GM19467 (cell line): ENCODE data around the gene CCDC146.
"Not testable (repeated sequence)": the region's sequence is repeated elsewhere in the genome, so short reads cannot be mapped to it uniquely, and the experiment has no call there.

Experiments
- ATAC-seq: cut with Tn5 transposase; IDR thresholded peaks from one replicate; pipeline ENCODE4 v1.9.1; 2021; ENCODE audit warnings: mild to moderate bottlenecking, moderate library complexity; ENCODE audit not compliant: unreplicated experiment

CCDC146 gene

DNA sequence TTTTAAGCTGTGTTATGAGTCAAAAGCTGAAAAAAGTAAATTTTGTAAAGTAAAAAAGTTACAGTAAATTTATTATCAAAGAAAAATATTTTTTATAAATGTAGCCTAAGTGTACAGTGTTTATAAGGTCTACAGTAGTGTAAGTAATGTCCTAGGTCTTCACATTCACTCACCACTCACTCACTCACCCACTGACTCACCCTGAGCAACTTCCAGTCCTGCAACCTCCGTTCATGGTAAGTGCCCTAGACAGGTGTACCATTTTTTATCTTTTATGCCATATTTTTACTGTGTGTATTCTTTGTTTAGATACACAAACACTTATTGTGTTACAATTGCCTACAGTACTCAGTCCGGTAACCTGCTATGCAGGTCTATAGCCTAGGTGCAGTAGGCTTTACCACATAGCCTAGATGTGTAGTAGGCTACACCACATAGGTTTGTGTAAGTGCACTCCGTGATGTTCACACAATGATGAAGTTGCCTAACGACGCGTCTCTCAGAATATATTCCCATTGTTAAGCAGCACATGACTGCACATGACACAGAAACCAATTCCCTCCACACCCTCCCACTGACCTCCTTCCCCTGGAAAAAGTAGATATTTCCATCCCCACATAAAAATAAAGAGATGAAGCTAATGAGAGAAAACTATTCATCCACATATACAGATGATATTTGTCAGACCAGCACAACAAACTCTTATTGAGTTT, 122.0 kb downstream of the CCDC146 start:
- ATAC-seq: no peak

DNA sequence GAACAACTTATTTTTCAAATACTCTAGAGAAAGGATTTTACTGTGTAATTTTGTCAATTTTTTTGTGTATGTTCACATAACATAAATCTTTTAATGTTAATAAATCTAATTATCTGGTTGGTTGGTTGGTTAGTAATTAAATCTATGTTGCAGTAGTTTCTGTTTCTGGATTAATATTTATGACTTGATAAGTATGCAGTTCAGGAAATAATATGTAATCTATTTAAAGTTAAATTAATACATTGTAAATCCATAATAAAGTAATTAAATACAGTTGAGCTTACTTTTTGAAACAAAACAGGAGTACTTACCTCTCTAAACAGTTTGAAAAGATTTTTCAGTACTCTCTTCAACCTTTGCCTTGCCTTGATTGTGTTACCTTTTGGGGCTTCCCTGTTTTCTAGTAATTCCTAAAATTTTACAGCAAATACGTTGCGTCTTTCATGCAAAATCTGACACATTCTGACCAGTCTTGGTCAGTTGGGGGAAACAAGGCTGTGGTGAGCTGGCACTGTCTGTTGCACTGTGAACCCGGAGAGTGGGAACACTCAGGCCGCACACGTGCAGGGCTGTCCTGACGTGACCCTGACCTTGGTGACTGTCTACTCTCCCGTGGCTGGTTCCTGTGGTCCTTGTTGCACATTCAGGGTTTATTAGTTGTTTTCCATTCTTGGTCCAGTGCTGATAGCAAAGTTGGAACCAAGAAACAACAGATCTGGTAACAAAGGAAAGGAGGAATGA, 122.8 kb downstream of the CCDC146 start:
- no peak for ATAC-seq

DNA sequence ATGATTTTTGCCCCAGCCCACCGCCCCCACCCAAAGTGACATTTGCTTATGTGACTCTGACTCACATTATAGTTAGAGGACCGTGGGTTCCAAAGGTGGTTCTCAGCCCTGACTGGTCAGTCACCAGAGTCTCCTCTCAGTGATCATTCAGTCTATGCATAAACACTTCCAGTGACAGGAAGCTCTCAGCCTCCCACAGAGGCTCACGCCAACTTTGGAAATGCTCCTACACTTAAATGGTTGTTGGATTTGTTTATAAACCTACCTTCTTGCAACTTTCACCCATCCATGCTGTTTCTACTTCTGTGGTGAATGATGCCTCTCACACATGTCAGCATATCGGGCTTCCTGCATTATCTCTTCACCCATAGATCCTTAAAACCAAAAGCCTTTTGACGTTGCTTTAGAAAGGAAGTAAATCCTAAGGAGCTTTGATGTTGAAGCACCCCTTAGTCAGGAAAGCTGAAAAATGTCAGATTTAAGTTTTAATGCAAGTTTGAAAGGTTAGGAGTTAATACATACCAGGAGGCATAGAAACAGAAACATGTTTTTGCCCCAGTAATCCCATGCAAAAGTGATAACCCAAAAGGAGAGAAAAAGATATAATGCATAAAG, 123.7 kb downstream of the CCDC146 start:
- ATAC-seq: no peak

DNA sequence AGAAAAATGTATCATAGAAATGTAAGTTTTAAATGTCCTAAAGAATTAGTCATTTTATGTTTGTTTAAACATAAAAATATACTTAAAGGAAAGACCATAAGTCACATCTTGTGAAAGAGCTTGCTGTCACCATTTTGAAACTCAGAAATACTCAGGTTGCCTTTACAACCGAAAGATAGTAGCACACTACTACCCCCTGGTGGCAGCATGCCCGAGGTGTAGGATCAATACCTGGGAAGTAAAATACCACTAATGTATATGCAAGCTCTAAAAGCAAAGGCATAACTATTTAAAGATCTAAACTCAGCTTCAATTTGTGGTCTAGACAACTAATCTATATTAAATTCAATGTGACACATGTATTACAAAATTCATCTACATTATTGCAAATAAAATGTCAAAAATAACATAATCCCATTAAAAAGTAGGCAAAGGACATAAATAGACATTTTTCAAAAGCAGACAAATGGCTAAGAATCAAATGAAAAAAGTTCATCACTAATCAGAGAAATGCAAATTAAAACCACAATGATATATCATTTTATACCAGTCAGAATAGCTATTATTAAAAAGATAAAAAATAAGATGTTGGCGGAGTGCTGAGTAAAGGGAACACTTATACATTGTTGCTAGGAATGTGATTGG, 124.9 kb downstream of the CCDC146 start:
- ATAC-seq: peak; percentile 71

DNA sequence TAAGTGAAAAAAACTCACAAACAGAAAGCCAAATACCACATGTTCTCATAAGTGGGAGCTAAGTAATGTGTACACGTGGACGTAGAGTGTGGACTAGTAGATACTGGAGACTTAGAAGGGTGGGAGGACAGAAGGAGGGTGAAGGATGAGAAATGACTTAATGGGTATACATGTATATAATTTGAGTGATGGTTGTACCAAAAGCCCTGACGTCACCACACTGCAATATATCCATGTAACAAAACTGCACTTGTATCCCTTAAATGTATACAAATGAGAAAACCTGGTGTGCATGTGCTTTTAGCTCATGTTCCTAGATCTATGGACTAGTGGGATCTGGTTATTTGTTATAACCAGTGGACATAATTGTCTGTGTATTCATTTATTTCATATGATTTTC, 125.7 kb downstream of the CCDC146 start:
- ATAC-seq: no peak

DNA sequence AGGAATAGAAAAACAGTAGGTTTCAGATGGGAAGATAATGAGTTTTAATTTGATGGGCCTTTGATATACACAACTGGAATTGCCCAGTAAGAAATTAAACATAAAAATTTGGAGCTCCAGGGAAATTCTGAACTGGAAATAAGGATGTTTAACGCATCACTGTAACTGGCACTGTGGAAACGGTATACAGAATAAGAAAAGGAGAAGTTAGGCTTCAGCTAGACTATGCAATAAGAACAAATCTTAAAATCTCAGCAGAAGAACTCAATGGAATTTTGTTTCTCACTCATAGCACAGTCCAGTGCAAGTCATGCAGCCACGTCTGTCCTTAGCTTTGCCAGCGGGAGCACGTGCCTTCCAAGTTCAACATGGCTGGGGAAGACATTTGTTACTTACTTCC, 130.1 kb downstream of the CCDC146 start:
- no peak for ATAC-seq

DNA sequence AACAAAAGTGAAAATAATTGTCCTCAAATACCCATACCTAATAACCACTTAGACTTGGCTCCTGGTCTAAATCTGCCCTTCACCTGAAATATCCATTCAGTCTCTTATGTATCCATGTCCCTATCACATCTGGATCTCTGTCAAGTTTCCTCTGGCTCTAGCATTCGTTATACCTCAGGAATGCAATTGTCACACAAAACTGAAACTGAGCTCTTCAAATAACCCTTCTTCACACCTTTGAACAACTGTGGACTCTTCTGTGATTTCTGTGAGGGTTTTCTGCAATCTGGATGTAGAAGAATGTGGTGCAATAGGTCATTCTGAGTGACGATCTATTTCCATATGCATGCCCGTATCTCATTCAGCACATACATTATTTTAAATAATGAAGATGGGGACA, 130.7 kb downstream of the CCDC146 start:
- ATAC-seq: no peak

DNA sequence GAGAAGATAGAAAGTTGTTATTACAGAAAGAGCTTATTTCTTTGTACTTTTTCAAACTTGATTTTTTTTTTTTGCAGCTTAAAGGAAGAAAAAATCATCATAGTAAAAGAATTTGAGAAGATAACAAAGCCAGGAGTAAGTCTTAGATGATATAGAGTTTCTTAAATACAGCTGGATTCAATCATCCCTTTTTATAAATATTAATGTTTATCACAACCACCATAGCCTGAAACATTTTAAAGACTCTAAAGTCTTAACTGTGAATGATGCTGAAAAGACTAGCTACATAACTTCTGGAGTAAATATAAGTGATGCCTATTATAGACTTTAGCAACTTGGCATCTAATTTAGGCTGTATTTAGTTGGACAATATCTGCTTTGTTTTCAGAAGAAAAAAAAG, 132.0 kb downstream of the CCDC146 start:
- no peak for ATAC-seq

DNA sequence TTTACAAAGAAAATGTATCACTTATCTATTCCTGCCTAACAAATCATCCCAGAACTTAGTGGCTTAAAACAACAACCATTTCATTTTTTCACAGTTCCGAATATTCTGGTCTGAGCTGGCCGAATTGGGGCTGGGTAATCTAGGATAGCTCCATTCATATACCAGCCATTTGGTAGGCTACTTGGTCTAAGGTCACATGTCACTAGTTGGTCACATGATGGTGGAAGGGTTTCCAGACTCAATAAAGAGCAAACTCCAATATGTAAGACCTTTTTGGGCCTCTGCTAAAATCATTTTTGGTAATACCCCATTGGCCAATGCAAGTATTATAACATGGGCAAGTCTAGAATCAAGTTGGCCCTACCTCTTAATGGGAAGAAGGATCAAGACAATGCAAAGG, 132.5 kb downstream of the CCDC146 start:
- no peak for ATAC-seq

DNA sequence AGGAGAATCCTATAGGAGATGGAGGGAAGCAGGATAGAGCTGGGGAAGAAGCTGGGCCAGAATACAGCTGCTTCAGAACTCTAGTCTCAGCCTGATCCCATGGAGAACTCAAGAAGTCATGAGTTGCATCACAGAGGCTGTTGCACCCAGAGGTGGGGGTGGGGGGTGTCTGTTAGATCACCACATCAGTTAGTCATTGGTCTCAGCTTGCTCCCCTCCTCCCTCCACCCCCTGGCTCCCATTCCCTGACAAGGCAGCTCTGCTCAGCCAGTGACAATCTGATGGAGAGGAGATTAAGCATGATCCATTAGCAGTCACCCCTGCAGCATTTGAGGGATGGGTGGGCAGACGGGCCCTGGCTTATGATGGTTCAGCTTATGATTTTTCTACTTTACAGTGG, 135.6 kb downstream of the CCDC146 start:
- ATAC-seq: no peak

DNA sequence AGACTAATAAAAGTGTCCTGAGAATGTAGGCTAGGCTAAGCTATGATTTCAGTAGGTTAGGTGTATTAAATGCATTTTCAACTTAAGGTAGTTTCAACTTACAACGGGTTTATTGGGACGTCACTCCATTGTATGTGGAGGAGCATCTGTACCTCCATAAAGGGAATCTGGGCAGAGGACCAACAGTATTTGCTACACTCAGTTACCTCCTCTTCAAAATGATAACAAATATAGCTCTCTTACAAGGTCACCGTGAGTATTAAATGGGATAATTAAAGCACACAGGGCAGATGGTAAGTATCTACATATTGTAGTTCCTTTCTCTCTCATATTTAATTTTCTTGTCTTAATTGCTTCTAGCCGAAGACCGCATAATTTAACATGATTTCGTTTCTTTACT, 136.2 kb downstream of the CCDC146 start:
- no peak for ATAC-seq

DNA sequence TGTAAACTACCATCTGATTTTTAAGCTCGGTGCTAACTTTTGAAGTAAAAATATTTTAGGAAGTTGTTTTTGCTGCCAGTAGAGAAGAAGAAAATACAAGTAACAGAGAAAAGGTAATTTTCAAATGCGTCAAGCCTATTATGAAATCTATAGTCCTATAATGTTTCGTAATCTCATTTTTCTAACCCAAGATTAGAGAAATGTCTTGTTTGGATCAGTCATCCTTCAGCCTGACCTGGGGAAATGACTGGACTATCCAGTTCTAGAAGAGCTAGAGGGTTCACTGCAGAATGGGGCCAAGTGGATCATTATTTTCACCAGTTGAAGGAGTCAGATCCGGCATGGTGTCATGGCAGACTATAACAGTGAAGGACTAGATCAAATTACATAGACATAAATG, 139.9 kb downstream of the CCDC146 start:
- no peak for ATAC-seq

DNA sequence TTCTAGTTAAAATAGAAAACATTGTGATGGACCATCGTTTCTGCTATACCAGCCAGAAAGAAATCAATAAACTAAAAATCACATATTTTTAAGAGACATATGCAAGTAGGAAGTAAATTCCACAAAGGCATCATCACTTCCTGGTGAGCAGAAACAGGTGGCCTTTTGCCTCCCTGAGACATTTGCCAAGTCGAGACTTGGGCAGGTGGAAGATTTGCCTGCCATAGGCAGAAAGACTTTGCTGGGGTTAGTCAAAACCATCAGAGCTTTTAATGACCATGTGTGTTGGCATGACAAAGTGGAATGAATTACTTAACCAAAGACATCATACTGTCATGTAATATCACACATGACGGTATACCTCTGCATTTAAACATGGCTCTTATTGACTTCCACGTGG, 143.3 kb downstream of the CCDC146 start:
- ATAC-seq: no peak

DNA sequence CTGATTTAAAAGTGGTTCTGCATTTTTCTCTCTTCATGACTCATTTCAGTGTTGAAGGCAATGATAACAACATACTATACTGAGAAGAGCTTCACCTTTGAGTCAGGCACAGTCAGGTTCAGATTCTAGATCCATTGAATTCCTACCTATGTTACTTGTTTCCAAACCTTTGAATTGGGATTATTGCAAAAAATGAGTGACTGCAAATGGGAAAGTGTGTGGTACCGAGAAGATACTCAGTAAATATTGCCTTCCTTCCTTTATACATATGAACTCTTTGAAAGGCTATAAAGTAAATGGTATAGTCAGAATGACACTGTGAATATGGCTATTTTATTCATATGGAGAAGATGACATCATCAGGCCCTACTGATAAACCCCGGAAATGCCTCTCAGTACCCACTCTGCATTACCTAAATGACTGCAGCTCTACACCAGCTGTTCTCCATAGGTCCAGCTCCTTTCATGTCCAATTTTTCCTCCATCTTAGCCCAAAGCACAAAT, 143.9 kb downstream of the CCDC146 start:
- peak; percentile 57 for ATAC-seq

DNA sequence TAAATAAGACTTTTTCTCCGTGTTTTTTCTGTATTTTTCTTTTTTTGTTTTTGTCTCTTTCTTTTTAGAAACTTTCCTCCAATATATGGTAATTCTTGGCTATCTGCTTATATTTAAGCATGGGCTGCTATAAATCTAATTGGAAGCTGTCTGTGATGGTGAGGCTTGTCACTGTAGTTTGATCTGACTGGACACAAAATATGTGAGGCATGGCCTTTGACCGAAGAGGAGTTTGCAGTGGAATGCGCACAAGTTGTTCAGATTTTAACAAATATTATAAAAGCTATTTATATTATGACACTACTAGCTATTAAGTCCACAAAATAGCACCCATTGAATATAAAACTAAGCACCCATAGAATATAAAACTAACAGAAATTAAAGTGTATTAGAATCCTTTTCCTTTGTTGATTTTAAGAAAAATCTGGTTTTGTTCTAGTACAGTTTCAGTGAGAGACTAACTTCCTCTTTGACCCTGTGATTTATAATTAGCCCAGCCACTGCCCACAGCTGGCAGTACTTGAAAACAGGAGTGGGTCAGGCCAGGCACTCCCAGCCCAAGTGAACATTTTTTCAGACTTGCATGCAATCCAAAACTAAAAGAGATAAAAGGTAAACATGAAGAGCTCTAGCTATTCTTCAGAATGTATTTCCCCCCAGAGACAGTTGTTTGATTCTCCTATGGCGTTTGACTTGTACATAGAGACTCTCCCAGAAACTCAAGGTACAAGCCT, 147.1 kb downstream of the CCDC146 start:
- ATAC-seq: peak; percentile 68

DNA sequence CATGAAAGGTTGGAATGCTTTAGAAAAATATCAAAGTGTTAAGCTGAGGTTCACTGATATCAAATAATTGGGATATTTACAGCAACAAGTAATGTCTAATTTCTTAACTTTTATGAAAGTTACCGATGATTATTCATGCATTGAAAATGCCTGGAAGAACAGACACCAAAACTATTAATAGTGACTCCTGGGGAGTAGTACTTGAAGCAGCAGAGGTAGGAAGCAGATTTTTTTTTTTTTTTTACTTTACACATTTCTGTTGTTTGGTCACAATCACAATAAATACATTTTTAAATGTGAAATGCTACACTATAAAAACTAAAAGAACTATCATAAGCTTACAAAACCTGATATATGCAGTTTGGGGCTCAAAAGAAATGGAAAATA, 147.7 kb downstream of the CCDC146 start:
- no peak for ATAC-seq

DNA sequence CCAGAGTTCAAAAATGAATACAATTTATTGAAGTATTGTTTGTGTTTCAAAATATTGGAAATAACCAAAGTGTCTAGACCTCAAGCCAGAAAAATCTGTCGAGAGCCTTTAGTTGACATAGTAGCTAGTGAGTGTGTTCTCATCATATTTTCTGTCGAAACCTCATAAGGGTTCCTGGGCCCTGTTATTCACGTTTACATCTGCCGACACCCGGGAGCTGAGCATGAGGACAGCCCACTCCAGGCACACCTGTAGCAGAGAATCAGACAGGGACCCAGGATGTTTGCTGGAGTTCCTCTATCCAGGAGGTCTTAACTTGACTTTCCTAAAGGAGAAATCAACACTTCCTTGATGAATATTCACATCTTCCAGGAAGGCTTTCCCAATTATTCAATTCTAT, 149.4 kb downstream of the CCDC146 start:
- ATAC-seq: no peak

DNA sequence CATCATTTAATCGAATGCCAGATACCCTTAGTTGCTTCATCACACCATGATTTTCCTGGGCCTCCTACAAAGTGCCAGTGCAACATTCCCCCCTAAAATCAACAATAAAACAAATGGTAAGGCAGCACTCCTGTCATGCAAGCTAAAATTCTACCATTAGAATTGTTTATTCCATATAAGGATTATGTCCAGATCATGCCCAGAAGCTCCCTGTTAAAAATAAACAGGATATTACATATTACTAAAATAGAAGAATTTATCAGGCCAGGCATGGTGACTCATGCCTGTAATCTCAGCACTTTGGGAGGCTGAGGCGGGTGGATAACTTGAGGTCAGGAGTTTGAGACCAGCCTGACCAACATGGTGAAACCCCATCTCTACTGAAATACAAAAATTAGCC, 153.2 kb downstream of the CCDC146 start:
- not testable (repeated sequence) for ATAC-seq

DNA sequence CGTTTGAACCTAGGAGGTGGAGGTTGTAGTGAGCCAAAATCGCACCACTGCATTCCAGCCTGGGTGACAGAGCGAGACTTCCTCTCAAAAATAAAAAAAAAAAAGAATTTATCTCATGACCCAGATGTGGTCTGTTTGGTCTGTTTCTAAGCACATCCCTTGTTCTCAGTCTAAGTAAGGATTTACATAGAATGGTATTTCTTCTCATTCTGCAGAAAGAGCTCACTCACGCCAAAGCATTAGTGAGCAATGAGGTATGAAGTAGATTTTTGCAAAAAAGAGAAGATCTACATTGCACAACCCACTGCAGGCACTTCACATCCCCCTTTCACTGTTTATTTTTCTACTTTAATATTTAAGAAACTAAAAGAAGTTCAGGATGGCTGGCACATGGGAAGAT, 153.7 kb downstream of the CCDC146 start:
- no peak for ATAC-seq

DNA sequence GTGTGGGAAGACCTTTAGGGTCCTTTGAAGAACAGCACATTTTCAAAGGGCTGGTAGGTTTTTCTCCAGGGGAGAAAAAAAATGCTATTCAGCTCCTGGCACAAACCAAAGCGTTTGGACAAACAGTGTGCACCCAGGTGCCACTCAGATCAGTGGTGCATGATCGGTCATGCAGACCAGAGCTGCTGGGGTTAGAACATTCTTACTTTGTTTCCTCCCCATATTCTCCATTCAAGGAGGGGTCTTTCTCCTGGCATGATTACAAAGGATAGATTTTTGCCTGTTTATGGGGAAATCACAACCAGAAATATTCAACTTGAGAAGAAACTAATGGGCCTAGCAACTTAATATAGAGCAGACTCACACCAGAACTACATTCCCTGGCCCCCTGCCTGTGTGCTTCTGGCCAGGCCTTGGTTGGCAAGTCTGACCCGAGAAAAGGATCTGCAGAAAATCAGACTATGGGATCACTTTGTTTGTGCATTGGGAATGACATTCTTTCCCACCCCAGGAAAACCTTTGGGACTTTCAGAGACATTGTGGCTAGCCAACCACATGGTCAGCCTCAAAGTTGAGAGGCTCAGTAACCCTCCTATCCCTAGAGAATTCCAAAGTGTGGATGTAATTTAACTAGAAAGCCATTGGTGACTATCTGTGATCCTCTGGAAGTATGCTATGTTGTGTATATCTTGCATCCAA, 159.5 kb downstream of the CCDC146 start:
- ATAC-seq: no peak
